Amniotic stem cell (primary cell): ENCODE results near the gene GOLGA5.

Experiments used
- DNase-seq: peaks from one replicate; lab custom pipeline; 2025; lab: John Stamatoyannopoulos, UW

Gene GOLGA5

GRCh38 chr14:92880351-92880750 is 86.2 kb downstream of the GOLGA5 start:
- DNase-seq: no peak

DNA sequence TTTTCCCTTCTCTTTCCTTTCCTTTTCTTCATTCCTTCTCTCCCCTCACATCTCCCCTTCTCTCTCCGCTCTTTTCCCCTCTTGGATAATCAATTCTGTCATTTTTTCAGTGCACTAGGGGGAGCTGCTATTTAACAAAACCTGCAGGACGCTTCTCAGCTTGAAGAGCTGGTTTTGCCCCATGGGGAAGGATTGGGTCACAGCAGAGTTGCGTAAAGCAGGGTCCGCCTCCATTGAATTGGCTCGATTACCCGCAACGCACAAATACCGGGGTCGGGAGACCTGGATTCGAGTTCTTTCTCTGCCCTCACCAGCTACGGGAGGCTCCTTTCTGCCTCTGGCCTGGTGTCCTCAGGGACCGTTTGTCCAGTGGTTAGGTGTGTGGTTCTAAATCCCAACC is 86.7 kb downstream of the GOLGA5 start:
- DNase-seq: no peak

- DNase-seq: no peak
Measured at GRCh38 chr14:92883066-92883465, 89.0 kb downstream of the GOLGA5 start.

- DNase-seq: no peak
Measured at GRCh38 chr14:92884410-92884809, 90.3 kb downstream of the GOLGA5 start.

DNA sequence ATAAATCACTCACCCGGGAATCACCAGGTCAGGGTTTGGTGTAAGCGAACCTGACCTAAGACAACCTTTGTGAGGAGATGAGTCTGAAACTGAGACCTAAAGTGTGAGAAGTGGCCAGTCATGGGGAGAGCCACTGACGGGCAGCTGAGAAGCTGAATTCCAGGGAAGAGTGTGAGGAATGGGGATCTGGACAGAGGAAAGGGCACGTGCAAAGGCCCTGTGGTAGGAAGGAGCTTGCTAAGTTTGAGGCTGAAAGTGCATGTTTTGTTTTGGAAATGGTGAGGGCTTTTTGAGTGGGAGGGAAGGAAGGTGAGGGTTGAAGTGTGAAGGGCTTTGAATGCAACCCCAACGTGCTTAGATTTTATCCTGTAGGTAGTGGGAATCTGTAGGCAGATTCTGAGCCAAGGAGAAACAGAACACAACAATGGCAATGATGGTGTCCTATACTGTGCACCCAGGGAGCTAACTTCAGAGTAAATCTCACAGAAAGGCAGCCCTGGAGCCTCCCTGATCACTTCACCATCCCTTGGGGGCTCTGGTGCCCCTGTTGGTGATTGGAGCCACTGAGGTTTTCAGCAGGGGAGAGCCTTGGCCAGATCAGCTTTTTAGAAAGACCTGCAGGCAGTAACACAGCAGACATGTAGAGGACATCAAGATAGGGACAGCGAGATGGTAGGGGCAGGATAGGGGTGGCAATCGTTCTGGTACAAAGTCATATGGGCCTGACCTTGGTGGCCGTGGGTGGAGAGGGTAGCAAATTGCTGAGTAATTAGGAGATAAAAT is 91.4 kb downstream of the GOLGA5 start:
- DNase-seq: no peak

DNA sequence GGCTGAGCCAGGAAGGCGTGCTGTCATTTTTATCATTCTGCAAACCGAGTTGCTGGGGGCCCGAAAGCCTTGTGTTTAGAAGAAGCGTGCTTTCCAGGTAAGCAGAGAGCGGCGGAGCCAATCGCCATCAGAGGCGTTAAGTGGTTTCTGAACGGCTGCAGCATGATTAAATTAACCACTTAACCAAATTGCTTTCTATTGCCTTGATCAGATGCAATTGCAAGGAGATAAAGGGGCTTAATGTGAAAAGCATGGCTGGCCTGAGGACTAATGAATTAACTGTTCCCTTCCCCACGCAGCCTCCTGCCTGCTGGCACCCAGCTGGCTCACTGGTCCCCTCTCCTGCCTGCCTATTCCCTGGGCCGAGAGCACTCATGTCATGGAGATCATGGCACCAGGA is 92.2 kb downstream of the GOLGA5 start:
- no peak for DNase-seq

DNA sequence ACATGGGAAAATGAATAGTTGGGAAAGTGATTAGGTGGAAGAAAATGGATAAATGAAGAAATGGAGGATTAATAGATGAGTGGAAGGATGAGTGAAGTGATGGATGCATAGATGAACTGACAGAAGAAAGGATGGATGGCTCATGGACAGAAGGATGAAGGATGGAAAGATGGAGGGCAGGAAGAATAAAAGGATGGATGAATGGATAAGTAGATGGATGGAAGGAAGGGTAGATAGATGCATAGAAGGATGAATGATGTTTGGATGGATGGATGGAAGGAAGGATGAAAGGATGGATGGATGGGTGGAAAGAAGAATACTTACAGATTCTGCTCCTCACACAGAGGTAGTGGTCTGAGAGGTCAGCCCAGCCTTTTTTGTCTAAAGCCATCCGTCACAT is 93.1 kb downstream of the GOLGA5 start:
- no peak for DNase-seq

GRCh38 chr14:92888896-92889295 is 94.8 kb downstream of the GOLGA5 start:
- DNase-seq: no peak
